GM04504 (cell line): ENCODE measurements around the gene ZWINT.

Experiments
- DNase-seq: peaks from one replicate; pipeline ENCODE4 v3.0.0-alpha.2; 2012; ENCODE audit warnings: low read depth

ZWINT gene

GRCh38 chr10:56360967-56361612 is at the start of gene ZWINT:
Gene ZWINT (minus strand): TSS chr10:56361259. CDS start chr10:56361236, 23 bp downstream.
- DNase-seq = peak; percentile 88

GRCh38 chr10:56383806-56384205 is 22.7 kb upstream of the ZWINT start:
- DNase-seq = no peak

- no peak for DNase-seq
These were observed 9.4 kb upstream of the ZWINT start for GRCh38 chr10:56370217-56371113.

- DNase-seq = no peak
These were observed 484 bp downstream of the ZWINT start for GRCh38 chr10:56360583-56360966.

- no peak for DNase-seq
These were observed 1.2 kb downstream of the ZWINT start for GRCh38 chr10:56359837-56360236.

GRCh38 chr10:56357018-56357417 is 4.0 kb downstream of the ZWINT start:
- no peak for DNase-seq

GRCh38 chr10:56351909-56352630 is 9.0 kb downstream of the ZWINT start:
- DNase-seq = no peak

GRCh38 chr10:56349611-56350010 is 11.4 kb downstream of the ZWINT start:
- no peak for DNase-seq

GRCh38 chr10:56348101-56348500 is 13.0 kb downstream of the ZWINT start:
- DNase-seq = no peak

- no peak for DNase-seq
These were observed 14.1 kb downstream of the ZWINT start for GRCh38 chr10:56346845-56347415.

GRCh38 chr10:56341612-56342011 is 19.4 kb downstream of the ZWINT start:
- no peak for DNase-seq

- DNase-seq = no peak
These were observed 31.1 kb downstream of the ZWINT start for GRCh38 chr10:56329961-56330360.

- no peak for DNase-seq
These were observed 33.9 kb downstream of the ZWINT start for GRCh38 chr10:56327118-56327517.

GRCh38 chr10:56319386-56319785 is 41.7 kb downstream of the ZWINT start:
- DNase-seq = no peak

- DNase-seq = no peak
These were observed 42.2 kb downstream of the ZWINT start for GRCh38 chr10:56318816-56319215.

- DNase-seq = no peak
These were observed 43.5 kb downstream of the ZWINT start for GRCh38 chr10:56317603-56318002.

- DNase-seq = no peak
These were observed 44.5 kb downstream of the ZWINT start for GRCh38 chr10:56316603-56317002.
